D341Med (cell line): ENCODE data around the gene MMAB.
"Not testable (repeated sequence)": the region's sequence is repeated elsewhere in the genome, so short reads cannot be mapped to it uniquely, and the experiment has no call there.

Experiments
- DNase-seq: peaks from one replicate; pipeline ENCODE4 v3.0.0; 2012; ENCODE audit warnings: low spot score

Gene MMAB

DNA sequence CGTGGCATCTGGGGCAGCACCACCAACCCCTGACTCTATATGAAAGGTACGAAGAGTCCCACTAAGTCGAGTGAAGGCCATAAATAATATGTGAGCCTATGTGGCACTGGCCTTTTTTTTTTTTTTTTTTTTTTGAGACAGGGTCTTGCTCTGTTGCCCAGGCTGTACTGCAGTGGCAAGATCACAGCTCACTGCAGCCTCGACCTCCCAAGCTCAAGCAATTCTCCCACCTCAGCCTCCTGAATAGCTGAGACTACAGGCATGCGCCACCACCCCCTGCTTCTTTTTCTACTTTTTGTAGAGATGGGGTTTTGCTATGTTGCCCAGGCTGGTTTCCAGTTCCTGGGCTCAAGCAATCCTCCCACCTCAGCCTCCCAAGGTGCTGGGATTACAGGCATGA is 28.8 kb upstream of the MMAB start:
- DNase-seq: not testable (repeated sequence)

DNA sequence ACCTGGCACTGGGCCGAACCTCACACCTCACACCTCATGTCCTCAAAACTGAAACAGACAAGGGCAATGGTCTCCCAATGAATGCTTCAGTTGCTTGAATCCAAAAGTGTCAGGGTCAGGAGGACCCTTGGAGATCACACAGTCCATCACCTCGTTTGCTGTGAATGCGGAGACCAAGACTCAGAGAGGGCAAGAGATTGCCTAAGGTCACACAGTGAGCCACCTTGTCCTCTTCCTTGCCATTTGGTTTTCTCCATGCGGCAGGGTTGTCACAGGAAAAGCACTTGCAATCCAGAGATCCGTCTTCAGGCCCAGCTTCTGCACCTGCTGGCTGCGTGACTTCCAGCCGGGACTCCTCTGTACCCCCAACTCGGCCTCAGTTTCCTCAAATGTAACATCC is 28.3 kb upstream of the MMAB start:
- no peak for DNase-seq

DNA sequence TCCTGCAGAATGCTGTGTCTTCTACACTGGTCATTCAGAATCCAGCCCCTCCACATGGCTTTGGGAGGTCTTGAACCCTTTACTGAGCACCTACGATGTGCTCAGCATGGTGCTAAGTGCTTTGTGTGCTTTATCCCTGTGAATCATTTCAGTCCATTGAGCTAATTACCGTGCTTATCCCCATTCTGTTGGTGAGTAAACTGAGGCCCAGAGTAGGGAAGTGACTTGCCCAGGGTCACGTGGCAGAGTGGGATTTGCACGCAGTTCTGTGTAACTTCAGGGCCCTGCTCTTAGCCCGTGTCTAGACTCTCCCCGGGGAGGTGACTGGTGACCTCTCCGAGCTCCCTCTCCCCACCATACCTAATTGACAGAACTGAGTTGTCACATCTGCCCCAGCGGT is 27.7 kb upstream of the MMAB start:
- DNase-seq: no peak

GRCh38 chr12:109600481-109600880 is 27.2 kb upstream of the MMAB start:
- DNase-seq: no peak

GRCh38 chr12:109599087-109599486 is 25.8 kb upstream of the MMAB start:
- DNase-seq: no peak

DNA sequence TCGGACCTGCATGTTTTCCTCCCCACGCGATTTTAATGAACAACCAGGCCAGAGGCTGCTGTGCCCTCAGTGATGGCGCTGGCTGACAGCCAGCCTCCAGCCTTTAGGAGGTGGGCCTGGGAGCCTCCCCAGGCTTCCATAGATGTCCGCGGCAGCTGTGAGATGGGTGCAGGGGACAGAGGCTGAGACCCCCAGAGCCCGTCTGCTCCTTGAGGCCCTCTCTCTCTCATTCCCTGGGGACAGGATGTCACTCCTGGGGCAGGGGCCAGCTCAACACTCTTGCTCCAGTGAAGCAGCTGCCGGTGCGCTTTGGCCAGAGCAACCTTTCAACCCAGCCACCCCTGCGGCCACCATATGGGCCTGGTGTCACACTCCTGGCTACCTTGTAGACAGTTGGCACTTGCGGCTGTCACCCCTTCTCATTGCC is 25.1 kb upstream of the MMAB start:
- no peak for DNase-seq

DNA sequence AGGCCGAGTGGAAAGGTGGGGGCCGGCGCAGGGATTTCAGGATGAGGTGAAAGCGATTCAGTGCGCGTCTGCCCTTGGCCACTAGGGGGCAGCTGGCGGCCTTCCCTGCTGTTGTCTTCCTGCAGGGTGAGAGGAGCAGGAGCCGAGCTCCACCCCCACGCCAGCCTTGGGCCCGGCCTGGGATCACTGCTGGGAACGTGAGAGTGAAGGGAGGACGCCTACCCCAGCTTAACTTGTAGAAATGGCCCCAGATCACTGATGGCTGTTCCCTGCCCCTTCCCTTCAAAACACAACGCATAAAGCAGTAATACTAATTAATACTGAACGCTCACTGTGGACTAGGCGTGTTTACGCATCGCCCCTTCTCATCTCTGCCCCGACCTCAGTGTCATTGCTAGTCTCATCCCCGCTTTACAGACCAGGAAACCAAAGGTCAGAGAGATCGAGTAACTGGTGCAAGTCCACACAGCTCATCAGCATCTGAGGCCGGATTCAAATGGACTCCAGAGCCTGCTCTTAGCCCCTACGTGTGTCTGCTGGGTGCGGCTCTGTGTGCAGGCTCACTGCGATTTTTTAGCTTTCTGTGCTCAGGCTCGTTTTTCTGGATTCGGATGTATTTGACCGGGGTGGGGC is 24.6 kb upstream of the MMAB start:
- peak; percentile 95 for DNase-seq

DNA sequence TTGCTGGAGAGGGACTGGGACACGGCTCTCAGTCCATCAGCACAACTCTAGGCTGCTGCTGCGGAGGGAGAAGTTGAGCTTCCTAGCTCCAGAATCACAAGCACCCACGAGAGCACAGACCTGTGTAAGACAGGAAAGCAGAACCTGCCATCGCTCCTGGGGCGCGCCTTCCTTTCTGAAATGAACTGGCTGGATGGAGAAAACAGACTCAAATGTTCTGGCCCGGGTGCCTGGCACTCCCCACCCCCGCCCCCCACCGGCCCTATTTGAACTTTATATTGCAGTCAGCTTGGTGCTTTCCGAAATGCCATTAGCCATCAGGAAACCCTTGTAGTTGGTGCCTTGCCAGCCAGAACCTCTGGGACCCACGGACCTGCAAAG is 24.1 kb upstream of the MMAB start:
- DNase-seq: no peak

- no peak for DNase-seq
These were observed 23.3 kb upstream of the MMAB start for GRCh38 chr12:109596418-109597244.

- DNase-seq: no peak
These were observed 22.1 kb upstream of the MMAB start for GRCh38 chr12:109595321-109595902.

GRCh38 chr12:109594556-109595317 is 21.4 kb upstream of the MMAB start:
- DNase-seq: no peak

DNA sequence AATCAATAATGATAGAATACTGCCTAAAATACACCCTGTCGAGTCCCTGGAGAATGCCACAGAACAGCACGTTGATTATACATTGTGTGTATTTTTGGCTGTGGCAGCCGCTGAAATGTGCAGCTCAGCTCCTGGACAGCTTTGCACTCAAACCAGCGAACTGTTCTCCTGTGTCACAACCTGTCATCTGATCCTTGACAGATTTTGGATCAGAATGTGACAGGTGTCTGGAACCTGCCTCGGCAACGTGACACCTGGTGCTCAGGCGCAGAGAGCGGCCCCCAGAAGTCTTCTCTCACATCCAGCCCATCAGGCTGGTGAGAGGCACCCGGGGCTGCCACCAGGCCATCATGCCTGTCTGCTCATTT is 19.6 kb upstream of the MMAB start:
- DNase-seq: no peak

DNA sequence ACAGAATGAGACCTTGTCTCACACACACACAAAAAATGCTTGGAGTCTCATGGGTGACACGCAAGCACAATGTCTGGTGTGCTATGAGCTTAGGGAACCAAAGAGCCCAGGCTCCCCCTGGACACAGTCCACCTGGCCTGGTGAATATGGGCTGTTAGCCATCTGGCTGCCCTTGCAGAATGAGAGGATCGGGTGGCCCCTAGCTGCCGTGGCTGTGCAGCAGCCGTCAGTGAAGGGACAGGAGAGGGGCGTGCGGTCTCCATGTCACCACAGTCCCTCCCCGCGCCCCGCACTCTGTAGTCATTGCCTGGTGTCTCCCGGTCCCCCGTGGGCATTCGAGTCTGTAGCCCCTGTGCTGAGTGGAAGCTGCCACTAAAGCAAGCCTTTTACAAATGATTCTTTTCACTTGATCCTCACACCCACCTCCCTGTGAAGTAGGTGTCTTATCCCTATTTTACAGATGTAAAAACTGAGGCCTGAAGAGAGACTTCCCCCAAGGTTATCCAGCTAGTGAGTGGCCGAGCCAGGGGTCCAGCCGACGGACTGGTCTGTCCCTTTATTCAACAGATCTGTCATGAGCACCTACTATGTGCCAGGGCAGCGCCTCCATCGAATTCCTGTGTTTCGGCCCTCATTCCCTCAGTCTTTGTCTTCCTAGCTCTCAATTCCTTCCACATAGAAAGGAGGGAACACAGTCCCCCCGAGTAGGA is 19.0 kb upstream of the MMAB start:
- no peak for DNase-seq

DNA sequence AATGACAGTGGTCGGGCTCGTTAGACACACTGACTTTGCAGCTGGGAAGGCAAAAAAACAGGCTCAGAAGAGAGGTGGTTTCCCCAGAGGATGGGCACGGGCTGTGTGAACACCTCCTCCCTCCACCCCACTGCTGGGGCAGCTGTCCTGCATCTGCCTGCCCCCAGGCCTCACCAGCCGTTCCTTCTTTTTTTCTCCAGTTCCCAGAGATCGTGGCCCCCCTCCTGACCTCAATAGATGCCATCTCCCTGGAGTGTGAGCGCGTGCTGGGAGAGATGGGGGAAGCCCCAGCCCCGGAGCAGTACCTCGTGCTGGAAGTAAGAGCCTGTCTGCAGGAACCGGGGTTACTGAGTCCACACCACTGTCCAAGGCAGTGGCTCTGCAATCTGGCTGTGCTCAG is 17.7 kb upstream of the MMAB start:
- no peak for DNase-seq

DNA sequence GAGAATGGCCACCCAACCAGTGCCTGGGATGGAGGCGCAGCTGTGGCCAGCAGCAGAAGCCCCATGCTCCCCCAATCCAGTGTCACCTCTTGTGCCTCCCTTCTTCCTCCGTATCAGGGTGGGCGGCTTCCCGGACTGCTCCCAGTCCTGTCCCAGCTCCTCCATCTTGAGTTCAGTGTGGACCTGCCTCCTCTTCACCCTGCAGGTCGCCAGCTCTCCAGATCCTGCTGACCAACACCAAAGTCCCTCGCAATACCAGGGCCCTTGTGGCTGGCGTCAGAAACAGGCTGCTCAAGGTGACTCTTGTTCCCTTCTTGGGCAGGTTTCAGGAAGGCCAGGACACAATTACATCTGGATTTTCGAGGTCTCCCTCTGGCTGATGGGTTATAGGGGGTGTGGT is 17.3 kb upstream of the MMAB start:
- DNase-seq: no peak

DNA sequence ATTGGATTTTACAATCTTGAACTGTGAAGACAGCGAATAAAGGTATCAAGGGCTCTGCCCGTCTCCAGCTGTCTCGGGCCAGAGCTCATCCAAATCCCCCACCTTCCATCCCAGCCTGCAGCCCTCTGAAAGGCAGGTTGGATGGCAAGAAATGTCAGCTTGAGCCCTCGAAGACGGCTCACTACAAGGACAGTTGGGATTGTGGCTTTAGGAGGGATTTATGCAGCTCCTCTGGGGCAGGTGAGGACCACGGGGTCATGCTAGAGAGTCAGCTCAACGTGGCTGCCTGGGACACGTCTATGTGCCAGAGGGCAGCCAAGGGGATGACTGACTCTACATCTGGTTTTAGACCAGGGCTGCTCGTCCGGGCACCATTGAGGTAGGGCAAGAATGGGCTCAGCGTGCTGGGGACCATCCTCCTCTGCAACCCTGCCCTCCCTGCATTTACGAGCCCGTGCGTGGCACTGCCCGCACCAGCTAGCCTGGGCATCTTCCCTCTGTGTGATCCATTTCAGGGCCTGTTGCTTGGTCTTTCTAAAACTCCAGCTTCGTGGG is 16.5 kb upstream of the MMAB start:
- DNase-seq: no peak

DNA sequence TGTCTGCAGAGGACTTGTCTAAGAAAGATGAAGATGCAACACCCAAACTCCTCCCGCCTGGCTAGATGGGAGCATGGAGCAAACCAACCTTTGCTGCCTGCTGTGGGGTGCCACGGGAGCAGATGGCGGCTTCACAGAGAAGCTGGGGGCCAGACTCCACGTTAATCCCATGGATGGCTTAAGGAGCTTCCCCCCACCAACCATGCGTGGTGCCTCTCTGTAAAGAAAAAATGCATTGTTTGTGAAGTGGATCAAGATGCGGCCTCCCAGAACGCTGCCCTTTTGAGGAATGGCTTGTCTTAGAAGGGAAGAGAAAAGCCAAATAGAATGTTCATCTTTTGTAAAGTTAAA is 15.9 kb upstream of the MMAB start:
- peak; percentile 64 for DNase-seq

GRCh38 chr12:109588461-109589239 is 15.3 kb upstream of the MMAB start:
- no peak for DNase-seq

DNA sequence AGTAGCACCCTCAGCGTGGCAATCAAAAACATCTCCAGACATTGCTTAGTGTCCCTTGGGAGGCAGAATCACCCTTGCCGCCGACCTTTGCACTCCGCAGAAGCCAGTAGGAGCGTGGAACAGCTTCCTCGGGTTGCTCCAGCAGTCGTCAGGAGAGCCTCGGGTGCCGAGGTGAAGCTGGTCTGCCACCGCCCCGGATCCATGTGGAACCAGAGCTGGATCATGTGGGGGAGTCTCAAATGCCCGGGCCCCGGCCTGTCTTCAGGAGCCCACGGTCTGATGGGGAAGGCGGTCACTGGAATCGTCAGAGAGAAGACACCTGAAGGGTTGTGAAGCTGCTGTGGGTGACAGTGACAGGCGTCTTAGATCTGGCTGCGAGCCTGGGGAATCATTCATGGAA is 14.6 kb upstream of the MMAB start:
- no peak for DNase-seq

DNA sequence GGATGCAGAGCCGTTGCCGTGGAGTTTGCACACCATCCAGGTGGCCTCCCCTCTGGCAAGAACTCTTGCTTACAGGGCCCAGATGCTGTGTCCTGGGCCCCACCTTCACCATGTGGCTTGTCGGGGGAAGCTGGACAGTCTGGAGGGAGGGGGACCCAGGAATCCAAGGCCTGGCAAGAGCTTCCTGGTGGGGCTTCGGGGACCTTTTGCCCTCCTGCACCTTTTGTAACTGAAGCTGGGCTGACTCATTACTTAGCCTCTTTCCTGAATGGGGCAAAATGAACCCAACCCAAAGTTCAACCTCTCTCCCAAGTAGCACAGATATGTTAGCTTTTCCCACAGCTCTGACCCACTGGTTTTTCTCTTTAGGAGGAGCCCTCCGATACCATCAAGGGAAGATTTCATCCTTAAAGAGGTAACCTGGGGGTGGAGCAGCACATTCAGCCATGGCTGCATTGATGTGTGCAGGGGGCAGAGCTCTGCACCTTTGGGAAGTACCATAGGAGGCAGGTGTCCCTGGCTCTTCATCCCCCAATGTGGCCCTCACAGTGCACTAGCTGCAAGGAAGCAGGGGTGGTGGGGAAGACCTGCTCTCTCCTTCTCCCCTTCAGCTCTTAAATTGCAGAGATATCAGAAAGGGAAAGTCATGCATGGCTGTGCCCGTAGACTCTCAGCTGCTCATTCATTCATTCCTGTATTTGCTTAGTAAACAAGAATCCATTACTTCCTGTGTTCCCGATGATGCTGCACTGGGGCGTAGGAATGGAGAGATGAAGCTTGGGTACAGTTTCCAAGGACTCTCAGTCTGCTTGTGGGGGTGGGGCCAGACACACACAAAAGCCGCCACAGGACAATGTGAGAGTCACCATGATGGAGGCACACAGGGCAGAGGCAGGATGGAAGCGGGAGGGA is 13.3 kb upstream of the MMAB start:
- DNase-seq: no peak
